Measurements from ENCODE around the gene ACIN1. TPM values are rescaled to one million over a fixed set of nuclear protein-coding genes. Genes with fewer than 3 reads are reported as not detected.

ACIN1 gene
- total and polyA plus RNA-seq, 2 of the 8 experiments (the other 6 are each of a cell fraction or from before 2014, with no cell fraction given), result 132 to 233 TPM

DNA sequence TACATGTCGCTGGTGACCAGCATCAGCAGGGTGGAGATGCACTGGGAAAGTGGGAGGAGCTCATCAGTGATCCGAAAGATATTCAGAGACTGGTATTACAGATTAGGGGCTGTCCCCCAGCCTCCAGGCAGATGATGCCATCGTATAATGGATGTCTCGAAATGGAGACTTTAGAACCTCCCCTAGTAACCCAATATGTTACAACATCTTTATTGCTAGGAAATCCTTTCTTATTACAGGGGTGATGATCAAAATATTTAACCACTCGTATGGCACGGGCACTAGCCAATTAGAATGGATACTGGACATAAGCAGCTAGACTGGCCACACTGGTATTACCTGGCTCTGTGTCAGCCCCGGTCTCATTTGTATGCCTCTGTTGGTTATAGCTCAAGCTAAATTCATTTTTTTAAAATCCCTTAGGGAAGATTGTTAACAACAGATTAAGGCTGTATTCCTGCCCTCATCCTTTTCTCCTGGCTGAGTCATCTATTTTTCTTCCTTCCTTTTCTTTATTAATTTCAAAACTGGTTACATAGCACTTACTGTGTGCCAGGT lies 34.9 kb upstream of the ACIN1 start:
- Histone ChIP-seq H3K27ac (ENCODE audit: low read depth, low read length) (no peak overlapping the region), H2BK15ac (ENCODE audit: low read length) (no peak overlapping the region), H2BK120ac (replicated peaks; ENCODE audit: low read depth, low read length) (no peak overlapping the region), H2BK20ac (ENCODE audit: low read length) (no peak overlapping the region), H3K18ac (ENCODE audit: extremely low read depth, low read length) (no peak overlapping the region), H4K8ac (ENCODE audit: extremely low read depth, insufficient read depth, low read length) (no peak overlapping the region), H3K4me1 (replicated peaks in 1 of 4; ENCODE audit: control insufficient read depth in 3 of 4, insufficient read depth in 4 of 4, low read length in 3 of 4) (0 out of 7 replicates have a peak, but pooled peaks cover 0 to 2% (median 0%) of the 10 kb centered on the region in 4 experiments), H3K4me2 (ENCODE audit: insufficient read depth in 1 of 2, low read depth in 2 of 2, low read length in 2 of 2) (no peak overlapping the region), H3K79me1 (ENCODE audit: low read depth, low read length) (no peaks in the 10 kb centered on the region), H2AFZ (ENCODE audit: low read length) (no peak overlapping the region), H4K91ac (replicated peaks; ENCODE audit: insufficient read length, low read length) (no peak overlapping the region), H4K20me1 (replicated peaks in 1 of 2; ENCODE audit: control insufficient read depth in 1 of 2, insufficient read depth in 2 of 2, low read length in 2 of 2) (peaks cover 0 to 2% of the 10 kb centered on the region in 2 experiments), H3K23me2 (ENCODE audit: low read depth, low read length) (no peaks in the 10 kb centered on the region), H2BK5ac (ENCODE audit: low read depth, low read length) (no peak overlapping the region), H3K27me3 (replicated peaks in 1 of 4; ENCODE audit: control insufficient read depth in 3 of 4, extremely low read depth in 1 of 4, insufficient read depth in 3 of 4, low read length in 3 of 4) (no peaks in the 10 kb centered on the region), H2AK5ac (ENCODE audit: low read depth, low read length) (no peak overlapping the region), H3K9ac (replicated peaks in 1 of 4; ENCODE audit: extremely low read depth in 1 of 4, low read depth in 3 of 4, low read length in 3 of 4) (no peak overlapping the region), H2BK12ac (ENCODE audit: low read depth, low read length) (no peak overlapping the region), H3K4ac (replicated peaks; ENCODE audit: insufficient read length, low read depth, low read length) (no peak overlapping the region), H4K5ac (ENCODE audit: insufficient read length, low read depth, low read length) (no peak overlapping the region), H3K79me2 (ENCODE audit: control insufficient read depth in 1 of 2, insufficient read depth in 2 of 2, low read length in 2 of 2) (no peaks in the 10 kb centered on the region), H3K56ac (replicated peaks; ENCODE audit: insufficient read length, low read depth, low read length) (no peak overlapping the region), H3K23ac (ENCODE audit: insufficient read length) (no peak overlapping the region), H3K36me3 (ENCODE audit: control insufficient read depth in 2 of 4, insufficient read depth in 4 of 4, low read length in 3 of 4) (peaks cover 15 to 52% (median 23%) of the 10 kb centered on the region in 4 experiments), H3K4me3 (ENCODE audit: extremely low read depth in 1 of 4, insufficient read depth in 2 of 4, low read depth in 3 of 4, low read length in 4 of 4) (no peak overlapping the region), H3K14ac (ENCODE audit: insufficient read length) (no peak overlapping the region), H3K9me3 (ENCODE audit: insufficient read depth in 2 of 2, low read depth in 1 of 2, low read length in 1 of 2) (no peaks in the 10 kb centered on the region)
- POLR2A ChIA-PET (ENCODE audit: partially characterized antibody), result interaction anchor here (1.0 to 2.1 kb wide), 6 partner anchors 9 to 65 kb away, joined by 3 to 6 read pairs (median 3); partner anchors contain the start of genes ACIN1 and C14orf119
- DNase-seq (ENCODE audit: low read depth in 1 of 2, low spot score in 2 of 2) (no peak), FAIRE-seq (no peak)
- WGBS, 2 experiments (ENCODE audit: extremely low coverage in 1 of 2, insufficient coverage in 1 of 2, insufficient read length in 1 of 2, insufficient replicate concordance in 2 of 2, low coverage in 1 of 2, low lambda C conversion rate in 2 of 2, missing lambda C conversion rate in 1 of 2), result 89% methylated on average over 7 of the region's 7 CpGs; no CpG with 5 or more reads in 1 of the 2 experiments
- CTCF ChIA-PET (ENCODE audit: partially characterized antibody), result interaction anchor here (1.1 to 3.4 kb wide), 5 partner anchors 9 to 165 kb away, joined by 3 to 27 read pairs (median 5); no protein-coding TSS in a partner anchor
- TF ChIP-seq YY1 (IDR thresholded peaks at IDR 0.05; ENCODE audit: low read depth, low read length) (no peak), CTBP2 (IDR thresholded peaks at IDR 0.05; ENCODE audit: borderline replicate concordance, insufficient read depth, insufficient read length, low read length) (no peak), CBX5 (IDR thresholded peaks at IDR 0.05; ENCODE audit: low read depth, low read length) (no peak), SIRT6 (IDR thresholded peaks at IDR 0.05; ENCODE audit: low read length) (no peak), SIX5 (IDR thresholded peaks at IDR 0.05; ENCODE audit: low read depth, low read length) (no peak), EGR1 (IDR thresholded peaks at IDR 0.05; ENCODE audit: borderline replicate concordance, low read depth, low read length) (no peak), BRCA1 (IDR thresholded peaks at IDR 0.05; ENCODE audit: low read depth, low read length) (no peak), ATF2 (IDR thresholded peaks at IDR 0.05; ENCODE audit: low read length) (no peak), E2F6 (IDR thresholded peaks at IDR 0.05) (no peak), KDM1A (IDR thresholded peaks at IDR 0.05; ENCODE audit: borderline replicate concordance, low read length) (no peak), RBBP5 (IDR thresholded peaks at IDR 0.05; ENCODE audit: borderline replicate concordance, low read depth, low read length) (no peak)
